GM12878 (cell line): ENCODE measurements around the gene IL1RL1. TPM values are rescaled to one million over a fixed set of nuclear protein-coding genes. Genes with fewer than 3 reads are reported as not detected.

Source experiments
- CEBPZ ChIP-seq: fragments of 150-350 bp; IDR thresholded peaks from 2 replicates; pipeline ENCODE4 v1.6.1; 2016; ENCODE audit warnings: low read depth, low read length
- E2F4 ChIP-seq: IDR thresholded peaks from 2 replicates; pipeline ENCODE4 v1.6.1; 2012; ENCODE audit warnings: low read depth, low read length, improper control_type of control experiment
- E4F1 ChIP-seq: fragments of 450-650 bp; IDR thresholded peaks from 2 replicates; pipeline ENCODE4 v1.6.1; 2018; ENCODE audit warnings: borderline replicate concordance, mild to moderate bottlenecking; ENCODE audit not compliant: partially characterized antibody
- EED ChIP-seq: sonication (generic); IDR thresholded peaks from 2 replicates; pipeline ENCODE4 v1.6.1; 2016; ENCODE audit warnings: antibody characterized with exemption, low read depth
- MTA3 ChIP-seq: IDR thresholded peaks from 2 replicates; pipeline ENCODE4 v1.6.1; 2012; ENCODE audit warnings: low read length, inconsistent platforms, borderline replicate concordance
- NFYB ChIP-seq: IDR thresholded peaks from 2 replicates; pipeline ENCODE4 v1.6.1; 2011; ENCODE audit warnings: low read depth, mild to moderate bottlenecking, low read length, improper control_type of control experiment, moderate library complexity; ENCODE audit not compliant: insufficient read depth
- SPI1 ChIP-seq: IDR thresholded peaks from 2 replicates; pipeline ENCODE4 v1.6.1; 2011; ENCODE audit warnings: low read depth, mild to moderate bottlenecking, low read length, moderate library complexity, borderline replicate concordance; ENCODE audit not compliant: insufficient read depth
- STAT1 ChIP-seq: fragments of 450-650 bp; conservative IDR thresholded peaks from 2 replicates; pipeline ENCODE4 v1.6.1; 2014; ENCODE audit warnings: antibody characterized with exemption, mild to moderate bottlenecking
- TBL1XR1 ChIP-seq: IDR thresholded peaks from 2 replicates; pipeline ENCODE4 v1.6.1; 2012; ENCODE audit warnings: low read depth, low read length, improper control_type of control experiment
- ZNF687 ChIP-seq: fragments of 450-650 bp; IDR thresholded peaks from 2 replicates; pipeline ENCODE4 v1.6.1; 2017; ENCODE audit warnings: mild to moderate bottlenecking, moderate library complexity
- polyA plus RNA-seq, 11 experiments: library from polyadenylated mRNA; depleted of rRNA in 4 of 11; unstranded in 6 of 11; stranded (reverse) in 5 of 11; fragments of >200 nt; fragmentation: Nextera tagmentation in 4 of 11; fragmentation: Illumina TruSeq in 1 of 11; extraction: Ambion mirVana in 4 of 11; extraction: Trizol in 1 of 11; gene quantifications; 1 replicate in 1 of 11; 2 replicates in 10 of 11; pipeline versions ENCODE4 v1.2.1 to v1.2.3, GENCODE V29; 2011 to 2016; ENCODE audit warnings: inconsistent platforms in 2 of 11, missing spikeins in 2 of 11, low read depth in 1 of 11
- total RNA-seq, 4 experiments: library from RNA; depleted of rRNA in 3 of 4; stranded (reverse); fragments of >200 nt in 3 of 4; fragmentation: Illumina TruSeq in 1 of 4; extraction: Trizol in 1 of 4; gene quantifications; 2 replicates each; pipeline versions ENCODE4 v1.2.1 to v1.2.3, GENCODE V29; 2013 to 2021

The IL1RL1 gene
- total and polyA plus RNA-seq, 10 of the 15 experiments (the other 5 are each of a cell fraction or from before 2014, with no cell fraction given), result 0.08 to 0.18 TPM; not detected in 8

- no peak for TF ChIP-seq MTA3
- no peak for TF ChIP-seq CEBPZ
- TF ChIP-seq NFYB, result no peak
- TF ChIP-seq E4F1, result no peak
- TF ChIP-seq TBL1XR1, result no peak
- TF ChIP-seq E2F4, result no peak
- TF ChIP-seq SPI1, result no peak
- no peak for TF ChIP-seq STAT1
- TF ChIP-seq ZNF687, result no peak
- no peak for TF ChIP-seq EED
Observed at GRCh38 chr2:102278720-102279390, 32.5 kb upstream of the IL1RL1 start (continued).
